K562 (cell line): ENCODE measurements around the gene NACC1. TPM values are rescaled to one million over a fixed set of nuclear protein-coding genes. Genes with fewer than 3 reads are reported as not detected.
A peak's percentile ranks its signal among the peaks of the same experiment; 100 is the strongest.

Experiments
- BCOR ChIP-seq: fragments of 450-650 bp; IDR thresholded peaks from 2 replicates; pipeline ENCODE4 v1.6.1; 2016
- CEBPZ ChIP-seq: fragments of 150-350 bp; IDR thresholded peaks from 2 replicates; pipeline ENCODE4 v1.6.1; 2014; ENCODE audit warnings: low read depth, mild to moderate bottlenecking, low read length, borderline replicate concordance
- E2F5 ChIP-seq: sonication (generic); formaldehyde crosslinking; IDR thresholded peaks from 2 replicates; pipeline ENCODE4 v1.8.0; 2022; ENCODE audit warnings: mild to moderate bottlenecking, missing genetic modification reagents
- HDAC3 ChIP-seq: fragments of 450-650 bp; IDR thresholded peaks from 2 replicates; pipeline ENCODE4 v1.6.1; 2018; ENCODE audit warnings: borderline replicate concordance, mild to moderate bottlenecking, moderate library complexity; ENCODE audit not compliant: partially characterized antibody
- ILK ChIP-seq: fragments of 450-650 bp; IDR thresholded peaks from 2 replicates; pipeline ENCODE4 v1.6.1; 2016; ENCODE audit warnings: missing genetic modification characterization, low read depth, mild to moderate bottlenecking, missing compliant biosample characterization, moderate library complexity, borderline replicate concordance
- MAFF ChIP-seq: IDR thresholded peaks from 2 replicates; pipeline ENCODE4 v1.6.1; 2012; ENCODE audit warnings: low read length, improper control_type of control experiment
- MTA1 ChIP-seq: fragments of 450-650 bp; IDR thresholded peaks from 2 replicates; pipeline ENCODE4 v1.6.1; 2017; ENCODE audit warnings: borderline replicate concordance
- SIX5 ChIP-seq, 2 experiments: IDR thresholded peaks; 2 replicates each; pipeline ENCODE4 v1.6.1; 2011; ENCODE audit warnings: low read length in 2 of 2, borderline replicate concordance in 1 of 2, low read depth in 1 of 2, mild to moderate bottlenecking in 1 of 2, moderate library complexity in 1 of 2; ENCODE audit not compliant: insufficient read depth in 1 of 2
- ZNF398 ChIP-seq: fragments of 250-450 bp; sonication (Bioruptor Pico); IDR thresholded peaks from 2 replicates; pipeline ENCODE4 v1.8.0; 2021; ENCODE audit warnings: moderate library complexity, mild to moderate bottlenecking, inconsistent platforms
- ZNF609 ChIP-seq: sonication (generic); formaldehyde crosslinking; IDR thresholded peaks from 2 replicates; pipeline ENCODE4 v1.8.1; 2023; ENCODE audit warnings: missing genetic modification reagents, mild to moderate bottlenecking, borderline replicate concordance
- ZNF696 ChIP-seq: fragments of 250-450 bp; sonication (Bioruptor Pico); conservative IDR thresholded peaks from 2 replicates; pipeline ENCODE4 v1.4.0; 2020; ENCODE audit warnings: mild to moderate bottlenecking, moderate library complexity
- polyA plus RNA-seq, 8 experiments: library from polyadenylated mRNA; depleted of rRNA in 4 of 8; stranded (reverse) in 5 of 8; unstranded in 3 of 8; fragments of >200 nt; fragmentation: Nextera tagmentation in 2 of 8; fragmentation: Illumina TruSeq in 1 of 8; extraction: Ambion mirVana in 2 of 8; extraction: Trizol in 1 of 8; gene quantifications; 2 replicates each; pipeline versions ENCODE4 v1.2.1 to v1.2.3, GENCODE V29; 2011 to 2014; ENCODE audit warnings: inconsistent platforms in 1 of 8, missing spikeins in 1 of 8
- total RNA-seq, 7 experiments: library from RNA; depleted of rRNA in 6 of 7; stranded (reverse); fragments of >200 nt in 6 of 7; fragmentation: Illumina TruSeq in 2 of 7; extraction: Trizol in 2 of 7; gene quantifications; 2 replicates each; pipeline versions ENCODE4 v1.2.1 to v1.2.3, GENCODE V29; 2011 to 2021; ENCODE audit warnings: low replicate concordance in 1 of 7
- TF ChIP-seq, protein P1 (sequence below): fragments of 450-650 bp; formaldehyde crosslinking; IDR thresholded peaks from 2 replicates; pipeline ENCODE4 v1.4.0; 2020; ENCODE audit warnings: mild to moderate bottlenecking, moderate library complexity

NACC1 gene
- total and polyA plus RNA-seq, 9 of the 15 experiments (the other 6 are each of a cell fraction or from before 2014, with no cell fraction given): 0.04 to 96.6 (median 25.8) TPM

DNA sequence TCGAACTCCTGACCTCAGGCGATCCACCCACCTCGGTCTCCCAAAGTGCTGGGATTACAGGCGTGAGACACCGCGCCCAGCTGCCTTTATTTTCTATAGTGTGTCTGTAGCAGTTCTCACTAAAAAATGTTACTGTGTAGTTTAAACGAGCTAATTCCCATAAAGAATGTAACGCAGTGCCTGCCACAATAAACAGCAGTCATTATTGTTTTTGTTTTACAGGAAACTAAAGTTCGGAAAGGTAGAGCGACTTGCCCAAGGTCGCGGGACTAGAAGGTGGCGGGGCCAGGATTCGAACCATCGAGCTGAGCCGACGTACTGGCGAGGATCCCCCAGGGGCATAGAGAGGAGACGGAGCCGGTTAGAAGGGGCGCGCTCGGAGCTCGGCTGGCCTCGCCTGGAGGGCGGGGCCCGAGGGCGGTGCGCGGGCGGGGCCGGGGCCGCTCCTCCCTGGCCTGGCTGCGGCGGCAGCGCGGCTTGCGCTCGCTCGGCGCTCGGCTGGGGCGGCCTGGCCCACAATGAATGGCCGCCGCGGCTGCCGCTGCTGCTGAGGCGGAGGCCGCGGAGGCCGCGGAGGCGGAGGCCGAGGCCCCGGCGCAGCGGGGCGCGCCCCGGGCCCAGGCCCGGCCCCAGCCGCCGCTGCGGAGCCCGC, at the start of gene NACC1 (continued):
- TF ChIP-seq CEBPZ (no peak), MTA1 (no peak), BCOR (peak; percentile 89), ZNF609 (CRISPR knock-in tag) (no peak), E2F5 (no peak), ZNF696 (CRISPR knock-in tag) (no peak), MAFF (no peak), SIX5 (IDR thresholded peaks at IDR 0.05; ENCODE audit: borderline replicate concordance in 1 of 2, insufficient read depth in 1 of 2, low read depth in 1 of 2, low read length in 2 of 2) (no peak), HDAC3 (peak; percentile 33), ZNF398 (no peak), ILK (tag) (no peak)
- TF ChIP-seq, protein P1, sequence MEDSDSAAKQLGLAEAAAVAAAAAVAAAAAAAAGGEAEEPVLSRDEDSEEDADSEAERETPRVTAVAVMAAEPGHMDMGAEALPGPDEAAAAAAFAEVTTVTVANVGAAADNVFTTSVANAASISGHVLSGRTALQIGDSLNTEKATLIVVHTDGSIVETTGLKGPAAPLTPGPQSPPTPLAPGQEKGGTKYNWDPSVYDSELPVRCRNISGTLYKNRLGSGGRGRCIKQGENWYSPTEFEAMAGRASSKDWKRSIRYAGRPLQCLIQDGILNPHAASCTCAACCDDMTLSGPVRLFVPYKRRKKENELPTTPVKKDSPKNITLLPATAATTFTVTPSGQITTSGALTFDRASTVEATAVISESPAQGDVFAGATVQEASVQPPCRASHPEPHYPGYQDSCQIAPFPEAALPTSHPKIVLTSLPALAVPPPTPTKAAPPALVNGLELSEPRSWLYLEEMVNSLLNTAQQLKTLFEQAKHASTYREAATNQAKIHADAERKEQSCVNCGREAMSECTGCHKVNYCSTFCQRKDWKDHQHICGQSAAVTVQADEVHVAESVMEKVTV (CRISPR knock-in tag): no peak
